Stimulated activated CD4-positive, alpha-beta T cell treated with anti-CD3 and anti-CD28 coated beads, Interleukin-2, amount 100 ng/mL, for 24 hours (primary cell): Measurements from ENCODE around the gene TNFAIP8.

Source experiments
- DNase-seq, 2 donors: peaks; one replicate each; pipeline ENCODE4 v3.0.0-alpha.2; 2020

TNFAIP8 gene

DNA sequence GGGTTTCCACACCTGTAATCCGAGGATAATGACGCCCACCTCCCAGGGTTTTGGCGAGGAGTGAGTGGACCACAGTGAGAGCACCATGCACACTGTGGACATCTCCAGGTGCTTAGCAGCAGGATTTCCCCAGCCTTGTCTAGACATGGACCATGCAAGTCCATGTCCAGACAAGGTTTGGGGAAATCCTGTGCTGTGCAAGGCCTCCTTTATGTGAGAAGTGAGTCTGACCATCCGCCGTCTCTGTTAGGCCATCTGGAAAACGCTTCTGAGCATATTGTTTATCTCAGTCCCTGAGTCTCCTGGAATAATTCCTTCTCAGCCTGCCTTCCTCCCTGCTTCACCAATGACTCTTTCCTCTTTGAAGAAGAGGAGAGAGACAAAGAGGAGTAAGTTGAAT, 26.2 kb upstream of the TNFAIP8 start:
- no peak for DNase-seq

GRCh38 chr5:119330367-119331183, 25.2 kb upstream of the TNFAIP8 start:
- peak; percentile 60 to 69 for DNase-seq

- DNase-seq = no peak
Observed at GRCh38 chr5:119331566-119332095, 24.2 kb upstream of the TNFAIP8 start.

- no peak for DNase-seq
Observed at GRCh38 chr5:119332208-119332607, 23.6 kb upstream of the TNFAIP8 start.

- DNase-seq = no peak
Observed at GRCh38 chr5:119332978-119333401, 22.8 kb upstream of the TNFAIP8 start.

DNA sequence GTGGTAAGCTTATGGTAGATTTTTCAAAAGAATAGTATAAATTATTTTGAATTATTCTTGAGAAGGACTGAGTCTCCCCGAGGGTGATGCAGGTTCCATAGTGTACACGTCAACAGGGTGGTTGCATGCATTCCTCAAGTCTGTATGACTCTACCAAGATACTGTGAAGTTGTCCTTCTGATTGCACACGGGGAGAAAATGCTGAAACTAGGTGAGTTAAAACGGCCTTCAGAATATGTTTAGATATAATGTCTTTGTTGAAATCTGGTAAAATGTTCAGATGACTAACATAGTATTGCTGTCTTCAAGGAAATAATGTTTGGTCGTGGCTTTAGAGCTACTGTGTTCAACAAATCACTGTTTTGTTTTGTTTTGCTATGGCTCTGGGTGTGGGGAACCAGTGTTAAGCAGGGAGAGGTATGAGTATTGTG, 22.4 kb upstream of the TNFAIP8 start:
- DNase-seq = peak in 1 of 2 donors; percentile 31

DNA sequence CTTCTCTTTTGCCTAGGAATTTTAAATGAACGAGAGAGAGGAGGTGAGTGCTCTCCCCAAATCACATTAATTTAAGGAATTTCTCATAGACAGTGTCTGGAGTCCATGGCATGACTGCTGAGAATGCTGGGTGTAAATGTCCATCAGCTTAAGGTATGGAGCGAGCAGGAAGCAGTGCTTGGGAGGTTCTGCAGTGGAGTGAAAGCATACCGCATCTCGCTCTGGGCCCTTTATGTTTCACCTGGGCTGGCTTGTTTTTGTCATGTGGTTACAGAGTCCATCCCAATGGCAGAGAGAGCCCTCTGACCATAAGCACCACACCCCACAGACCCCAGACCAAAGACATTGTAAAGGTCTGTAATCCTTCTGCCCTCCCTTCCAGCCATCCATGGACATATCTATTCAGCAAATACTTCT, 20.6 kb upstream of the TNFAIP8 start:
- DNase-seq = peak in 1 of 2 donors; percentile 23

- peak in 1 of 2 donors; percentile 19 for DNase-seq
Observed at GRCh38 chr5:119336262-119336661, 19.6 kb upstream of the TNFAIP8 start.

GRCh38 chr5:119336845-119337580, 18.8 kb upstream of the TNFAIP8 start:
- peak in 1 of 2 donors; percentile 3 for DNase-seq

GRCh38 chr5:119338326-119338946, 17.4 kb upstream of the TNFAIP8 start:
- no peak for DNase-seq

- no peak for DNase-seq
Observed at GRCh38 chr5:119339344-119339743, 16.5 kb upstream of the TNFAIP8 start.

DNA sequence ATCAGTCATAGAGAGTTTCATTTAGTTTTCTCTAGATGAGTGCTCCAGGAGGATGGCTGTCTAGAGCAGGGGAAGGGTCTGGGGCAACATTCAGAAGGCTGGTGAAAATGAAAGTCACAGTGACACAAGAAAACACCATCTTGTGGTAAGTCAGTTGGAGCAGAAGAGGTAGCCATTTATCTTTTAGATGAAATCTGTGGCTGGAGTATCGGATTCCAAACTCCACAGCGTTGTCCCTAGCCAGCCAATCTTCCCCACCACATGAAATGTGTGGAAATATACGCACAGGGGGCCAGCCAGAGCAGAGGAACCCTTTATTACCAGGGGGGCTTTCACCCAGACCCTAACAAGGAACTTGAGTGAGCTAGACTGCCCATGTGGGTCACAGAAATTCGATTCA, 15.9 kb upstream of the TNFAIP8 start:
- DNase-seq = no peak

GRCh38 chr5:119340597-119341218, 15.1 kb upstream of the TNFAIP8 start:
- peak in 1 of 2 donors; percentile 49 for DNase-seq

DNA sequence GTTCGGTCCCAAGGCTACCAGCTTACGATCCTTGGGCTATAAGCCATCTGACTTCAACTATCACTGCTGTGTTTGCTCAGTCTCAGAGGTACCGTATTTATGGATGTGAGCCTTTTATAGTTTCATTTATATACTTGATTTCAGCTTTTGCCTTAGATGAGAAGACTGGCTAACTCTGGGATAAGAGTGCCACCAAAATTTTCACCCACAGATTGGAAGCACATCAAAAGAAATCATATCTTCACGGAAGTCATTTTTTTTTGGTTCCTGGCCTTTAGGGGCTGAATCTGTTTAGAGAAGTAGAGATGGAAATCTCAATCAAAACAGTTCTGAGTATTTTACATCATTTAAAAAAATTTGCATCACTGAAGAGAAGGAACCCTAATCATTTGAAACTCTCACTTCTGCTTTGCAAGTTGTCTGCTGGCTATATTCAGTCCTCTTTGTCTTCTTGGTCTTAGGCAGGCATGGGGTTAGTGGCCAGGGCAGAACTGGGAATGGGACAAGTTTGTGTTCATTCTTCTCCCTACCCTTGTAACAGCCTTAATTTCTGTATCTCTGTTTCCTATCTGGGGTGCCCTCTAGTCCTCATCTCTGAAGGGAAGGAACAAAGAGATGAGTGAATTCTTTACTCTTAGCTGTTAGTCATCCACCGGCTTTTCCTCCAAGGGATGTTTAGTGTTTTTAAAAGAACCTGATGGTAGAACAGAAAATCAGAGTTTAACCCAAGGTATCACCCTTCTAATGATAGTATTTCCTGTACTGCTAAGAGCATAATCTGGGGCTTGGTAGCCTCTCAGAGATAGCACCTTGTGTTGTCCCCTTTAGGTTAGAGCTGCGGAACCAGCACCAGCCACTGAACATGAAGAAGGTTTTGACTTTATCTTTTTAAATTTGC, 14.1 kb upstream of the TNFAIP8 start:
- DNase-seq = no peak

- DNase-seq = no peak
Observed at GRCh38 chr5:119342406-119342805, 13.4 kb upstream of the TNFAIP8 start.

DNA sequence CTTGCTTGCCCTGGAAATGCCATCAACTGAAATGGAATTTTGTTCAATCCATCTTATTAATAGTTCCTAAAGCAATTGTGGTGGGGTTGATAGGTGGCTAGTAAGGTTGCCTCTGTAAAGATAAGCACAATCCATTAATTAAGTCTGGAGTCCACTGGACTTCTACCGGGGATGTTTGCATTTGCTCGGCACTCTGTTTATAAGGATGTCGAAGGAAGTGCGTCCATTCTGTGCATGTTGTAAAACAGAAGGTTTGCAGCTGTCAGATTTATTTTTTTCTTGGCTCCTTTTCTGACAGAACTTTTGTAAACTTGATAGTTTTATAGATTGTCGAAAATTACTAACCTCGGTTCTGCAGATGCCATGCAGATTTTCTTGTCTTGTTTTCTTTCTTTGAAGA, 12.8 kb upstream of the TNFAIP8 start:
- DNase-seq = no peak

GRCh38 chr5:119343766-119344165, 12.1 kb upstream of the TNFAIP8 start:
- DNase-seq = peak; percentile 62 to 70

DNA sequence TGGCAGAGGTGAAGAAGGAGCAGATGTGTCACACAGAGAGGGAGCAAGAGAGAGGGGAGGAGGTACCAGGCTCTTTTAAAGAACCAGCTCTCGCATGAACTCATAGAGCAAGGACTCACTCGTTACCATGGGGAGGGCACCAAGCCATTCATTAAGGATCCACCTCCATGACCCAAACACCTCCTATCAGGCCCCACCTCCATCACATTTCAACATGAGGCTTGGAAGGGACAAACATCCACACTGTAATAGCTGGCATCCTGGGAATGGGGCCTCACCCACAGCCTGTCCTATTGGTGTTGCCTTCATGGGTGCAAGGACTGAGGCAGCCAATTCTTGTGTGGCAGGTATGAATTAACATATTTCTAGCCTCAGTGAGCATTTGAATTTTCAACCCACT, 11.6 kb upstream of the TNFAIP8 start:
- DNase-seq = no peak

DNA sequence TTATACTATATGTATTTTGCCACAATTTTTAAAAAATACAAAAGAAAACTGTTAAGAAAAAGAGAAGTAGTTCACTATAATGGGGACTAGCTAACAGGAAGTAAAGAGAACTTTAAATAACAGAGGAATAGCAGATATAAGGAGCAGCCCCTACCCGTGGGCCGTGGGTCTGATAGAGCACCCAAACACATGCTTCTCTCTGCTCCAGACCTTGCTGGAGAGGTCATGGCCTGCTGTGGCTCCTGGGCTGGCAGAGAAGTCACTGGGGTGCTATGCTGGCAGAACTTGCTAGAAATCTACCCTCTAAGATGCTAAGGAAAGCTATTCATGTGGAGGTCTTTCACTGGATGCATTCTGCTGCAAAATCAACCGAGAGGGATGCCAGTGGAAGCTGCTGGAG, 10.0 kb upstream of the TNFAIP8 start:
- no peak for DNase-seq

- peak in 1 of 2 donors; percentile 11 for DNase-seq
Observed at GRCh38 chr5:119346394-119346793, 9.4 kb upstream of the TNFAIP8 start.

DNA sequence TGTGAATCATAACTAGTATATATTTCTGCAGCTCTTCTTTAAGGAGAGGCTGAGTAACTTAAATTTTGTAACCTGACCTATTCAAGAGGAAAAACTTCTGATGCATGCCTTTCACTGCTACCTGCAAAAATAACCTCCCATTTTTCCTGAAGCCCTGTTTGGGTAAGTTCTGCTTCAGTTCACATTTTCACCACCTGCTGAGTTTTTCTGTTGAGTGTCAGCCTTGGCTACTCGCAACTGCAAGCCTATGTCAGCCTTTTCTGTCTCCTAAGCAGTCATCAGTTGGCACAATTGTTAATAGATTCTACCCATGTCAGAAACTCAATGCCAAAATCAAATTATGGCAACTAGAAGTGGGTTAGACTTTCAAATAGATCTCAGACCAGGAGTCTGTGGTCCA, 8.2 kb upstream of the TNFAIP8 start:
- DNase-seq = no peak

DNA sequence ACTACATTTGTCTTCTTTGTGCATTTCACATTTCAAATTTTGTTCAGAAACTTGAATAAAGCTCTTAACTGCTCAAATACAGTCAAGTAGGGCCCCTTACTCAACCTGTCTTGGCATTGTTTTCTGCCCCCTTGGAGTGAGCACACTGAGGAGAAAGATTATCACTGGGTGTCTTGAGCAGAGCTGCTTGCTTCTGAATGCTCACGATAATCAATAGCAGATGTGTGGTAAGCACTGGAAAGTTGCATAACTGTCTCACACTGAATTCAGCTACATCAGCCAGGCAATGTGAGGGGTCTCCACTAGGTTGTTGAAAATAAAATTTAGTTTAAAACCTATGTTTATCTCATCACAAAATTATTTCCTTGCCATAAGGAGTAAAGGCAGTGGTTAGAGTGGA, 7.8 kb upstream of the TNFAIP8 start:
- no peak for DNase-seq
